GM19455 (cell line): ENCODE measurements around the gene RBKS.

Experiments used
- ATAC-seq: cut with Tn5 transposase; IDR thresholded peaks from one replicate; pipeline ENCODE4 v1.9.1; 2021; ENCODE audit not compliant: unreplicated experiment

RBKS gene

GRCh38 chr2:27890146-27890923 is at the start of gene RBKS, which contains the start of gene BABAM2:
TSS of gene RBKS (minus strand) at chr2:27890387. CDS start at chr2:27890345, 42 bp downstream.
TSS of gene BABAM2 (plus strand) at chr2:27890729. CDS start at chr2:27894557, 3,828 bp downstream.
- ATAC-seq, result peak; percentile 78

DNA sequence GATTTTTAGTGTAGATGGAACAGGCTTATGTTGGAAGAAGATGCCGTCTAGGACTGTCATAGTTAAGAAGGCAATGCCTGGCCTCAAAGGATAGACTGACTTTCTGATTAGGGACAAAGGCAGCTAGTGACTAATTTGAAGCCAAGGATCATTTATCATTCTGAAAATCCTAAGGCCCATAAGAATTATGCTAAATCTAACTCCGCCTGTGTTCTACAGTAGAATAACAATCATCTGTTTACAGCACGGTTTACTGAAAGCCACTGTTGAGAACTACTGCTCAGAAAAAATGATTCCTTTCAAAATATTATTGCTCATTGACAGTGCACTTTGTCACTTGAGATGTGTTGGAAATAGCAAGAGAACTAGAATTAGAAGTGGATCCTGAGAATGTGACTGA is 44.8 kb upstream of the RBKS start:
- no peak for ATAC-seq

DNA sequence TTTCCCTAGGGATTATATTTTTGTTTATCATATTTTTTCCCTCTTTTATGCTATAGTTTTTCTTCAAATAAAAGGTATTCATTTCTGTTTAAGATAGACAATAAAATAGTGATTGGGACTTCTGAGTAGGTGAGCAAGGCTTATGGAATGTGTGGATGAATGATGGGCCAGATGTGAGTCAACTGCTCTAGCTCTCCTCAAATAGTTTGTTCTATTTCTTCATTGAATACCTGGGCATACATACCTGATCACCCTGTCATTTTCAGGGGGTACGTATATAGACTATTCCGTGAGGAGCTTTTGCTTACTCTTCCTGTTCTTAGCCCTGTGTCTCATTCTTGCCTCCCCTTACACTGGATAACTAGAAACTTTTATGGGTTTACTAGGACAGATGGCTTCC is 42.2 kb upstream of the RBKS start:
- no peak for ATAC-seq

DNA sequence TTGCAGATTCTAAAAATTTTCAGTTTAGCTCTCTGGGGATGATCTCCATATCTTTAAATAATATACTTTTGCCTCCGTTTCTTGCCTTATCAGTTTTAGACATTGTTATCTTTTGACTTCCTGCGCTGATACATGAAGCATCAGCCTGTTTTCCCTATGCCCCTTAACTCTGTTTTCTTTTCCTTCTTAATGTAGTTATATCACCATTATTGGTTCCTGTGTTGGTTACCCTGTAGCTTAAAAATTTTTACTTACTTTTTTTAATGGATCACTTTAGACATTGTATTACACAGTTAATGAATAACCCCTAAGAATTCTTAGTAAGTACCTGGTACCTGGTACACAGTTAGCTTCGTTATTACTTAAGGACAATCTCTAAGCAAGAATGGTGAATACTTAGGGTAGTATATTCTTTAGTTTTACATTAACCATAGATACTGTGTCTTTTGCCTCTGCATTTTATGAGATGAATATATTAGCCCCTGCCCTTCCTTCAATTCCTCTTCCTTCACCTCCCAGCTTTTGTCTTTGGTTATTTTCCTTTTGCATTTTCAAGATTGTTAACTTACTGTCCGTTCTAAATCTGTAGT is 41.3 kb upstream of the RBKS start:
- ATAC-seq, result no peak

GRCh38 chr2:27929916-27930486 is 39.8 kb upstream of the RBKS start:
- no peak for ATAC-seq

DNA sequence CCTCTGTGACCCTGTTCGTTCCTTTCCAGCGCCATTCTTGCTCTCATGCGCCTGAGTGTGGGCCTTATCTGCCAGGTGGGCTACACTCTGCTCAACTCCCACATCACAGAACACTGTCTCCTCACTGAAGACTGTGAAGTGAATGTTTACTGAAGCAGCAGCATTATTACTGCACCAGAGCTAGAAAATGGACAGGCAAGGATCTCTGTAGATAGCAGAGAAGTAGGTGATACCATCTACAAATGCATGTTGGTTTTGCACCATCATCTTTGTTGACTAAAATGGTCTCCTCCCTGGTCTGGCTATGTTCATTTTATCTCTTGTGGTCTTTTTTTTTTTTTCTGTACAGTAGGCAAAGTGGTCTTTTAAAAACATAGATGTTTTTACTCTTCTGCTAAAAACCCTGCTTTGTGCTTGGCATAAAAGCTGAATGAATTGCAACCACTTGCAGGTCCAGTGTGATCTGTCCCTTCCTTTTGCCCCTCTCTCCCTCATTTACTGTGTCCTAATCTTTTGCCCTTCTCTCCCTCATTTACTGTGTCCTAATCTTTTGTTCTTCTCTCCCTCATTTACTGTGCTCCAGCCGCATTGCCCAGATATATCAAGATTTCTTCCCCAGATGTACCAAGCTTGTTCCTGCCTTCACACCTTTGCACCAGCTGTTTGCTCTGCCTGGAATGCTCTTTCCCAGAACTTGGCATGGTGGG is 35.7 kb upstream of the RBKS start:
- no peak for ATAC-seq

- no peak for ATAC-seq
Measured at GRCh38 chr2:27922842-27923241, 32.7 kb upstream of the RBKS start.

GRCh38 chr2:27921880-27922547 is 31.8 kb upstream of the RBKS start:
- no peak for ATAC-seq

DNA sequence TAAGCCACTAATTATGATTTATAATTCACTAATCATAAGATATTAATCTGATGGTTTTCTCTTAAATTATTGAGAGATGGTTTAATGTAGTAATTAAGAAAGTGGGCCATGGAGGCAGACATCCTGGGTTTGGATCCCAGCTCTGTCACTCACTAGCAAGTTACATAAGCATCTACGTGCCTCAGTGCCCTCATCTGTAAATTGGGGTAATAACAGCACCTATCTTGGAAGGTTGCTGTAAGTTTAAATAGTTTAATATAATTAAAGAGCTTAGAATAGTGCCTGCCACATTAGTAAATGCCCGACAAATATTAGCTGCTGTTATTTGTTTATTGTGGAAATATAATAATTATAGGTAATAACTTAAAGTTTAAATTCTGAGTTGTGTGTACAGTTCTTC is 31.2 kb upstream of the RBKS start:
- ATAC-seq, result no peak

DNA sequence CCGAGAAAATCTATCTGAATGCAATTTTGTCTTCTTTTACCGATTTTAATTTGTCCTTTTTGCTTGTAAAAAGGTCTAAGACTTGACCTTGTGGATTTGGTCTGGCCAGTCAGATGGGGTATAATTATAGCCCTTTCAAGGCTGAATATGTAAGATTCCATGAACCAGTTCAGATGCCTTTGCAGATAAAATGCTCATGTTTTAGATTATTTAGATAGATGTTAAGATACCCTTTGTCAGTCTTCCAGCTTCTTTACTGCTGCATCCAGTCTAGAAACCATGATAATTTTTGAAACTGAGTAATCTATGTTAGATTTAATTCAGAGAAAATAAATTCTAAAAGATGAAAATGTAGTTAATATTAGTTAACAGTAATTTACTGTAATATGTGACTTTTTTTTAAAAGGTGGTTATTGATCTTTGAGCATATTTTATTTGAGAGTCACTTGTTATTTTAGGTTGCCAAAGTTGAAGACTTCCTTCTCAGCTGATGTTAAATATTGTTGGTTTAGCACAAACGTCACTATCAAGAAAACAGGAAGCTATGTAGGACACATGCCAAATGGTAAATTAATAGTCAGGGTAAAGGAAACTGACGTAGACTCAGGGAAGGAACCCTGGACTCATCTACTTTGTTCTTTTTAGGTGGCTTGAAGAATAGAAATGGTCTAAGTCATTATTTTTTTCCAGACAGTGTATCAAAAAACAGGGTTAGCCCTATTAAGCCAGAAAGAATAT is 30.1 kb upstream of the RBKS start:
- ATAC-seq, result no peak

- no peak for ATAC-seq
Measured at GRCh38 chr2:27916293-27916995, 26.3 kb upstream of the RBKS start.

DNA sequence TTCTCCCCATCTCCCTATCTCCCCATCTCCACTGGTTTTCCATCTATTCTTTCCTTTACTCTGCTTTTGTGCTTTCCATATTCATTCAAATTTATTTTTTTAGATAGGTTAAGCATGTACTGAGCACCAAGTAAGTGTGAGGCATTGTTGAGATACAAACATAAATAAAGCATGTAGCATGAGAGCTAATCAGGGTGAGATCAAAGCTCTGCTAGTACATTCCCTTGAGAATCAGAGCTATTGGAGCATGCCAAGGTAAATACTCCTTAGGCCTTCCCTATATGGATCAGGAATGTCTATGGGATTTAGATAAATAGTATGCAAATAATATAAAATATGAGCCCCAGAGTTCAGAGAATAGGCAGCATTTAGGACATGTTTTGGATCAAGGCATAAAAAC is 25.7 kb upstream of the RBKS start:
- ATAC-seq, result no peak

- ATAC-seq, result no peak
Measured at GRCh38 chr2:27915191-27915590, 25.0 kb upstream of the RBKS start.

DNA sequence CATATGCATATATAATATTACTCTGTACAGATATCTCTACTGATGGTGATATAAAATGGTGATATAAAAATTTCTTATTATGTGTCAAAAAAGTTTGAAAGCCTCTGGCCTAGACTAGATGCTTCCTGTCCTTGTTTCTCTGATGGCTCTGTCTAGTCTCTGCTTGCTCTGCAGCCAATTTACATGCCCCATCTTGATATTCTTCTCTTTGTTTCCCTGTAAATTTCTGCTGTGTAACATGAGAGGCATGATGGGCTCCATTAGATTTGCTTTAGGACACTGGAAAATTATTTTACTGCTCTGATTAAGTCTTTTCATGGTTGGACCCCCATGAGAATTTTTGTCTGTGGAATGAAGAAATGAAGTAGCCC is 24.6 kb upstream of the RBKS start:
- ATAC-seq, result no peak

DNA sequence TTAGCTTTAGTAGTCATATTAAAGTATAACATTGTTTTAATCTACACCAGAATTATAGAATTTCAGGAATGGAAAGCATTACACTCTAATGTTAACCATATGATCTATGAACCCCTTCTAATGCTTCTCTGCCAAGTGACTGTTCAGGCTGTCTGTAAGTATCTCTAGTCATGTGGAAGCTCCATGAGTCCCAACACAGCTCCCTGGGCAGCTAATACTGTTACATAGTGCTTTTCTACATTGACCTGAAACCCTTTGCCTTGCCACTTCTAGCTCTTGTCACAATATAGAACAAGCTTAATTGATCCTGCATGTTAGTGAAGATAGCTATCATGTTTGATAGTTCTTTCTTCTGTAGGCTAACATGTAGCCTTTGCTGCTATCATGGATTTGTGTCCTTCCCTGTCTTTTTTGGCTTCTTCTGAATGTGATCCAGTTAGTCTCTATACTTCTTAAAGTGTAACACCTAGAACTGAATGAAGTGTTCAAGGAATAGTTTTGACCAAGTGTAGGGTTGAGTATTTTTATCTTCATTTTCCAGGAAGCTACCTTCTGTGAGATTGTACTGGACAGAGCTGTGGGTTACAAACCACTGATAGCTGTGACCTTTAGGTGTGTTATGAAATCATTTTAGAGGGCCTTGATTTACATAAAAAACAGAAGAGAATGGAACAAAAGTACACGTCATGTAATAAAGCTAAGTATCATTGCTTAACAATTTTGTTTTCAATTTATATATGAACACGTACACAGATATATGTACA is 24.0 kb upstream of the RBKS start:
- ATAC-seq, result no peak

DNA sequence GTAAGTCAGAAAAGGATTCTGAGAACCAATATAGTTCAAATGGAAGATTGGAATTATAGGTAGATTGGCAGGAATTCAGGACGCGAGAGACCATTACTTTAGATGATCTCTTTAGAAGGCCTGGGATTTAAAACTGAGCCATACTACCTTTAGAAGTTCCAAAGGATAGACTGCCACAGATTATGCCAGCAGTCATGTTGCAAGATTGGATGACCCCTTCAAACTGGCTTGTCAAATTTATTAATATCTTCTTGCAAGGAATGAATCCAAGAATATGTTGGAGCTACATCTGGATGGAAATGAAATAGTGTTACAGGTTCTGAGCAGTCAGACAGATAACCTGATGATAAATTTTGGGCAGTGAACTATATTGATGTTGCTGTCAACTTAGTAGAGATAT is 22.3 kb upstream of the RBKS start:
- no peak for ATAC-seq

GRCh38 chr2:27911458-27912210 is 21.4 kb upstream of the RBKS start:
- ATAC-seq, result no peak

GRCh38 chr2:27909901-27910300 is 19.7 kb upstream of the RBKS start:
- no peak for ATAC-seq
